HG03097 (cell line): ENCODE measurements around the gene ABHD12B.
"Not testable (repeated sequence)": the region's sequence is repeated elsewhere in the genome, so short reads cannot be mapped to it uniquely, and the experiment has no call there.

Experiments
- ATAC-seq: cut with Tn5 transposase; IDR thresholded peaks from one replicate; pipeline ENCODE4 v1.9.1; 2021; ENCODE audit not compliant: unreplicated experiment, low FRiP score

Gene ABHD12B

DNA sequence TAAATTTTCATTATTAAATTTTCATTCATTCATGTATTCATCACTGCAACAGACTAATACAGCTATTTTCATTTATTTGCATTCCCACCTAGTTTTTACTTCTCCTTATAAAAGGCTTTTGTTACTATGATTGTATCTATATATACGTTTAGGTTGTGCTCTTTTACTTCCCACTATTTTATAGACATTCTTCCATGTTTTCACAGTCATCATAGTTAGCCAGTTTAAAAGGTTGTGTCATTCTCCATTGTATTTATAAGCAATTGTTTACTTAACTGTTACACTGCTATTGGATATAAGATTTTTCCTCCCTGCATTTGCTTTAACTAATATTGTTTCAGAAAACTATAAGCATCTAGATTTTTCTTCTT lies 12.0 kb downstream of the ABHD12B start:
- no peak for ATAC-seq

DNA sequence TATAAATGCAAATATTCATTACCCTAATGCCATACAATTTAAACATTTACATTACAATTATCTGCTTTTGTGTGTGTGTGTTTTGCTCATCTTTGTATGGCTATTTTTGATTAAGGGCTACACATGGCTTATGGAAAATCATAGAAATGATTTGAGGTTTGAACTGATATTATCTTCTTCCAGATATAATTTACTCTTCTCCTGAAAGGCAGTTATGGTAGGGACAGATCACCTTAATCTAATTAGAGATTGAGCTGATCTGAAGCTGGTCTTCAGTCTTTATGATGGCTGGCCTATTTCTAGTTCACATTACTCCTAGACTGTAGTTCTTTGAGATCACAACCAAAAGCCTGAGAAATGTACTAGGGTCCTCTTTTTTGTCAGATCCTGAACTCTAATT lies 15.6 kb downstream of the ABHD12B start:
- ATAC-seq, result no peak

GRCh38 chr14:50892255-50892654 lies 20.4 kb downstream of the ABHD12B start:
- ATAC-seq, result no peak

DNA sequence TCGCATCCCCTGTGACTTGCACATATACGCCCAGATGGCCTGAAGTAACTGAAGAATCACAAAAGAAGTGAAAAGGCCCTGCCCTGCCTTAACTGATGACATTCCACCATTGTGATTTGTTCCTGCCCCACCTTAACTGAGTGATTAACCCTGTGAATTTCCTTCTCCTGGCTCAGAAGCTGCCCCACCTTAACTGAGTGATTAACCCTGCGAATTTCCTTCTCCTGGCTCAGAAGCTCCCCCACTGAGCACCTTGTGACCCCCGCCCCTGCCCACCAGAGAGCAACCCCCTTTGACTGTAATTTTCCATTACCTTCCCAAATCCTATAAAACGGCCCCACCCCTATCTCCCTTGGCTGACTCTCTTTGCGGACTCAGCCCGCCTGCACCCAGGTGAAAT lies 24.6 kb downstream of the ABHD12B start:
- ATAC-seq, result not testable (repeated sequence)

DNA sequence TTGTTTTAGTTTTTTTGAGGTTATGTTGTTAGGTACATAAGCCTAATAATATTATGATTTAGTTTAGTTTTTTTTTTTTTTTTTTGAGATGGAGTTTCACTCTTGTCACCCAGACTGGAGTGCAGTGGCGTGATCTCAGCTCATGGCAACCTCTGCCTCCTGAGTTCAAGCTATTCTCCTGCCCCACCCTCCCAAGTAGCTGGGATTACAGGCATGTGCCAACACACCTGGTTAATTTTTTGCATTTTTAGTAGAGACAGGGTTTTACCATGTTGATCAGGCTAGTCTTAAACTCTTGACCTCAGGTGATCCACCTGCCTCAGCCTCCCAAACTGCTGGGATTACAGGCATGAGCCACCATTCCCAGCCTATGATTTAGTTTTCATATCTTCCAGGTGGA lies 25.2 kb downstream of the ABHD12B start:
- ATAC-seq, result not testable (repeated sequence)

DNA sequence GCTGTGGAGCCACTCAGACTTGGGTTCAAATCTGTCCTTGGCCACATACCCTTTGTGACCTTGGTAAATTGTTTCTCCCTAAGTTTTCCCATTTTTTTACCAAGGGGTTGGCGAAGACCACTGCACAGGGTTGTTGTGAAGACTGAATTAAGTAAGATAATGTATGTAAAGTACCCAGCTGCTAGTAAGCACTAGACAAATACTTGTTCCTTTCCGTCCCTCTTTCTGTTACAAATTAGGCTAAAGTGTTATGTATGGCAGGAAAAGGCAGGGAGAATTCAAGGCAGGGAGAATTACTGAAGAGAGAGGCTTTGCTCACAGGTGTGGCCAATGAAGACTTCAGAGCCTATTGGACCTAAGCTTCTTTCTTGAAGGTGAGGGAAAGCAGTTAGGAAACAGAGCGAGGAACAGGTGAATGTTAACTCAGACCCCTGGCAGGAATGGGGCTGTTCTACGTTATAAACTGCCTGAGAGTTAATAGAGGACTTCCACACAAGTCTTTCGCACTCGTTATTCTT lies 25.9 kb downstream of the ABHD12B start:
- ATAC-seq, result no peak

- no peak for ATAC-seq
Measured at GRCh38 chr14:50901361-50901760, 29.5 kb downstream of the ABHD12B start.

DNA sequence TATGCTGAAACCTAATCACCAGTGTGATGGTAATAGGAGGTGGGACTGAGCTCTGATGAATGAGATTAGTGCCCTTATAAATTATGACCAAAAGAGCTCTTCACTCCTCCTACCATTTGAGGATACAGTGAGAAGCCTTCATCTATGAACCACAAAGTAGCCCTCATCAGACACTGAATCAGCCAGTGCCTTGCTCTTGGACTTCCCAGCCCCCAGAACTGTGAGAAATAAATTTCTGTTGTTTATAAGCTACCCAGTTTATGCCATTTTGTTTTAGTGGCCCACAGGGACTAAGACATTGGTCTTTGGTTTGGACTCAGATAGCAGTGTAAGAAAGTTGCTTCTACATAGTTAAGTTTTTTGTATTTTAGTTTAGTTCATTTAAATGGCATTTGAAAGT lies 32.9 kb downstream of the ABHD12B start:
- no peak for ATAC-seq

DNA sequence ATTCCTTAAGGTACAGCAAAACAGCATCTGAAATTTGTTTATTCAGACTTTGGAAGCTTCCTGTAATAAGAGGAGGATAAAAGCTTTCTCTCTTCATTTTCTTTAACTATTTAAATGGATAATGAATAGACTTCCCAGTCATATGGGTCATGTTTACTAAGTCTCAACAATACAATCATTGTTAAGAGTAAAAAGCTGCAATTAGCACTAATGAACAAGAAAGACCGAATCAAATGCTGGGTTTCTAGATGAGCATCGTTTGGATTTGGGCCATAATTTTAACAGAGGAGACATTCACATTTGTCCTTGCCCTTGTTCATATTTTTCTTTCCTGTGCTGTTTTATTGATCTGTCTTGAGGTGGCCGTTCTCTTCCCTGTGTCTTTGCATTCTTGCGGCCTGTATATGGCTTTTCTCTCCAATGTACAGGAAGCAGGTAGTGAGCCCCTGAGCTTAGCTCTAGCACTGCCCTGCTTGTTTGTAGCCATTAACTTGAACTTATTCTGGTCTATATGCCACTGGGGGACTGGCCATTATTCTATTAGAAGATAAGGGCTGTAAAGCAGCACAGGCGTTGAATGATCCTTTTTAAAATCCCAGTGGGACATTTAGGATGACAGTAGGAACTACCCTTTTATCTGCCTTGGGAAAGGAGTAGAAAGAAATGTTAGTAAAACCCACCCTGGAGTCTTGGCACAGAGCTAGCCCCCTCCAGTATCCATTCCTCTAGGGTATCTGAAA lies 34.6 kb downstream of the ABHD12B start:
- ATAC-seq, result no peak

- no peak for ATAC-seq
Measured at GRCh38 chr14:50910495-50911420, 38.9 kb downstream of the ABHD12B start.

GRCh38 chr14:50917449-50917848 lies 45.6 kb downstream of the ABHD12B start:
- ATAC-seq, result no peak

- not testable (repeated sequence) for ATAC-seq
Measured at GRCh38 chr14:50919524-50919923, 47.7 kb downstream of the ABHD12B start.

DNA sequence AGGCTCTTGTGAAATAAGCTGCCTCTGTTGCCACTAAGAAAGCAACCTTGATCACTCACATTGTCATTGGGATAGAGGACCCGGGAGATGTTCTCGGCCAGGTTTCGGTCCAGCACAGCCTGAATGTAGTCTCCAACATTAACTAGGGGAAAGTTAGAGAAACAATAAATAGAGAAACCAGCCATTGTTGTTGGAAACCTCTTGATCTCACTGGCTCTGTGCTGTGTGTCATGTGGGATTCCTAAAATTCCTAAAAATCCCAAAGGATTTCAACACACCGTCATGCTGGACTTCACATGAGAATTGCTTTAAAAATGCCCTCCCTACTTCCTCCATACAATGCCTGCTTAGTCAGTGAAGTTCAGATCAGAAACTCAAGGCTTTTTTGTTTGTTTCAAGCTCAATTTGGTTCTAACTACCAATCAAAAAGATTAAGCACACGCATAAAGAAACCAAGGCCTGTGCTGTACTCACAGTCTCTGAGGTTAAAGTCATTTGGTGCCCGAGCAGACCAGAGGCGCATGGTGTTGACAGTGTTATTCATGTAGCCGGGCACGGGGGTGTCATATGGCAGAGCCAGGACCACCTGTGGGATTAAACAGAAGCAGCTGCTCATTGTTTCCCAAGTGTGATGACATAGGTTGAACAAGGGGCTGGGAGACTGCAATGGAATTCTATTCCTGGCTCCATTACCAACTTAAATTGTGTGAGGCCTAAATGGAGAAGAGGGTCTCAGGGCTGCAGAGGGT lies 48.8 kb downstream of the ABHD12B start:
- ATAC-seq, result no peak

DNA sequence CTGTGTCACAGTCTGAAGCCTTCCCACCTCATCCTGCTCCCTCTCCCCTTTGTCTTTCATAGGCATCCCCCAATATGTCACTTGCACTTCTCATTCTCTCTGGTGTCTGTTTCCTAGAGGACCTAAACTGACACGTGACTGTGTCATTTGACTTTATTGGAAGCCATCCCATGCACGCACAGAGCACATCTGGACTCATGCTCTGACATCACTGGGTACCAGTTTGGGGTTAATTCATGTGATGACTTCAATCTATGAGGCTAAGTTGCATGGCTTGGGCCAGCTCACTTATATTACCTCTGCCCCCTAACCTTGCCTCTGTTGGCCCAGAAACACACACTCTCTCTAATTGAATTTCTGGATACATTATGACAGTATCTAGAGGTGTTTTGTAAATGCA lies 51.0 kb downstream of the ABHD12B start:
- no peak for ATAC-seq

DNA sequence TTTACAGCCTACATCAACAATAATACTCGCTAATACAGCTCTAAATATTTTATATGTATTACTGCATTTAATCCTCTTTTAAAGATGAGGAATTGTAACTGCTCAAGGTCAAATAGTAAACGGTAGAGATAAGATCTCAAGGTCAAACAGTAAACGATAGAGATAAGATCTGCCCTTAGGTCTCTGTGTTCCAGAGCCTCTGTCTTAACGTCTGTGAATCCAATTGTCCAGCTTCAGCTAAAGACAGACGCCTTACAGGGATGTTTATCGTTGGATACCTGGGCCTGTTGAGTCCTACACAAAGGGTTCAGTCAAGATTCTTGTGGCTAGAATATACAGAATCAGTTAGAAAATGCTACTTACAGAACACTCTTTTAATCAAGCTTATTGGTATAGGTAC lies 52.4 kb downstream of the ABHD12B start:
- no peak for ATAC-seq

GRCh38 chr14:50924843-50925242 lies 53.0 kb downstream of the ABHD12B start:
- no peak for ATAC-seq

- ATAC-seq, result no peak
Measured at GRCh38 chr14:50926851-50927386, 55.1 kb downstream of the ABHD12B start.

GRCh38 chr14:50928002-50928635 lies 56.3 kb downstream of the ABHD12B start:
- no peak for ATAC-seq

- no peak for ATAC-seq
Measured at GRCh38 chr14:50929506-50929905, 57.7 kb downstream of the ABHD12B start.

GRCh38 chr14:50931559-50931958 lies 59.7 kb downstream of the ABHD12B start:
- no peak for ATAC-seq
